SHP77 (cell line): ENCODE data around the gene SRGAP1.
"Not testable (repeated sequence)": the region's sequence is repeated elsewhere in the genome, so short reads cannot be mapped to it uniquely, and the experiment has no call there.

Experiments
- DNase-seq, 2 experiments: peaks; one replicate each; lab custom pipeline; 2025; lab: John Stamatoyannopoulos, UW

The SRGAP1 gene

DNA sequence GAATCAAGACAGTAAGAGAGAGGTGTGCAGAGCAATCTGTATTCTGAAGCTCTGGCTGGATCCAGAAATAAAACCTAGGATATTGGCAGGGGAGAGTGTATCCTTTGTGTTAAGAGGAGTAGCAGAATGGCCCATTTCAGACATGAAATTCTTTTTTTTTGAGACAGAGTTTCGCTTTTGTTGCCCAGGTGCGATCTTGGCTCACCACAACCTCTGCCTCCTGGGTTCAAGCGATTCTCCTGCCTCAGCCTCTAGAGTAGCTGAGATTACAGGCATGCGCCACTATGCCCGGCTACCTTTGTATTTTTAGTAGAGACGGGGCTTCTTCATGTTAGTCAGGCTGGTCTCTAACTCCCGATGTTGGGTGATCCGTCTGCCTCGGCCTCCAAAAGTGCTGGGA lies 6.1 kb upstream of the SRGAP1 start:
- DNase-seq, result no peak

DNA sequence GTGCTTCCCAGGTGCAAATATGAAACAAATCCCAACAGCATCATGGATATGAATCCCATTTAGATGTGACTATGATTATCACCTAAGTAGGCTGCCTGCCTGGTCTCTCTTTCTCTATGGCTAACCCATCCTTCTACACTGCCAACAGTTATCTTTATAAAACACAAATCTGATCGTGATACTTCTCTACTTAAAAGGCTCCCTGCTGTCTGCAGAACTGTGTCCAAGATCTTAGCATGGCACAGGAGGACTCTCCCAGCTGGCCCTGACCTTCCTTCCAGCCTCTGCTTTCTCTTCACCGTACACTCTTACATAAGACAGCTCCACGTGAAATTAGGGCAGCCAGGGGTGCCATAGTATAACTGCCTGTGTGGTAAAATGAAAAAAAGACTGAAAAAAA lies 3.5 kb upstream of the SRGAP1 start:
- no peak for DNase-seq

DNA sequence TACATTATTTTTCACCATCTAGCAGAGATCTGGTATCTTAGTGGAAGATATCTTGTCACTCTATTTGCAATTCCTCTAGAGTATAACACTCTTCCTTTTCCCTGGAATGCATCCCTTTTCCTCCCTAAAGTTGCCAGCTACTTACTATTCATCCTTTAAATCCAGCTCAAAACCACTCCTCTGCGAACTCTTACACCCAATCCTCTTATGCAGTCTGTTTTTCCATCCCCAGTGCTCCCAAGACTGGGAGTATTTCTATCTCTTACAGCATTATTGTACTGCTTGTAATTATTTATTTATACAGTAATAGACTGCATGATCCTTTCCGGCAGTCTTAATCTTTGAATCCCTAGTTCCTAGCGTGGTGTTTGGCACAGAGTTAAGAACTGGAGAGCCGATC lies 2.9 kb upstream of the SRGAP1 start:
- no peak for DNase-seq

DNA sequence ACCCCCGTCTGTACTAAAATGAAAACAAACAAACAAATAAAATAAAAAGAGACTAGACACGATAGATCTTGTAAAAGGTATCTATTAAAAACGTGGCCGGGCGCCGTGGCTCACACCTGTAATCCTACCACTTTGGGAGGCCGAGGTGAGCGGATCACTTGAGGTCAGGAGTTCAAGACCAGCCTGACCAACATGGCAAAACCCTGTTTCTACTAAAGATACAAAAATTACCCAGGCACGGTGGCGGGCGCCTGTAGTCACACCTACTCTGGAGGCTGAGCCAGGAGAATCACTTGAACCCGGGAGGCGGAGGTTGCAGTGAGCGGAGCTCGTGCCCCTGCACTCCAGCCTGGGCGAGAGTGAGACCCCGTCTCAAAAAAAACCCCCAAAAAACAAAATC lies 1.8 kb upstream of the SRGAP1 start:
- not testable (repeated sequence) for DNase-seq

- DNase-seq, result no peak
Measured at GRCh38 chr12:63843254-63843720, 1.2 kb upstream of the SRGAP1 start.

- DNase-seq, result peak; percentile 90 to 93
Measured at GRCh38 chr12:63843721-63844390, 644 bp upstream of the SRGAP1 start.

GRCh38 chr12:63845726-63846125 lies 1.2 kb downstream of the SRGAP1 start:
- DNase-seq, result peak; percentile 16 to 17

DNA sequence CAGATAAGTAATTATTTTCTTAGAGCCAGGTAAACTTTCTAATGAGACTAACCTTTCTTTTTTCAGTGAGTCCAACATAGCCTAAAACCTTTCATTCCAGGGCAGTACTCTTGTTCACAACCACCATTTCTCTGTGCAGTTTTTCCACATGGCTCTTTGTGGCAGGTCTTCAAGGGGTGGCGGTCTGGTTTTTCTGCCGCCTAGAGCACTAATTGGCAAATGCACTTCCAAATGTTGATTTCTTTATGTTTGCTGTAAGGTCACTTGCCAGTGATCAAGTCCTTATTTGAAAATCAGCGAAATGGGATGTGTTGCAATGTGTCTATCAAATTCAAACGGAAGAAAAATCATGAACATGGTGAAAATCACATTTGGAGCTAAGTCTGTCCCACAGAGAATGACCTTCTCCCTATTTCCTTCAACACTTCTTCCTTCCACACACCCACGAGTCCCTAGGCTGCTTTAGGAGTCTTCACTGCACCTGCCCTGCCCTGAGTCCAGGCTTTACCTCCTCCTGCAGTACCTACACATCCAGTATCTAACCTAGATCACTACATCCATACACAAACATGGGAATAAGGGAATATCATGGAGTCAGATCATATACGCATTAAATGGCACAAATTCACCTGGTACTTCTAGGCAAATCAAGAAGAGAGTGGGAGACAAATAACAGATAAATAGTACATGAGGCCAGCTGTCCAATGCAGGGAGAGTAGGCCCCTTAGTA lies 1.9 kb downstream of the SRGAP1 start:
- DNase-seq, result peak in 1 of 2 experiments; percentile 28

GRCh38 chr12:63848450-63848849 lies 4.0 kb downstream of the SRGAP1 start:
- no peak for DNase-seq

- no peak for DNase-seq
Measured at GRCh38 chr12:63849106-63849620, 4.7 kb downstream of the SRGAP1 start.

DNA sequence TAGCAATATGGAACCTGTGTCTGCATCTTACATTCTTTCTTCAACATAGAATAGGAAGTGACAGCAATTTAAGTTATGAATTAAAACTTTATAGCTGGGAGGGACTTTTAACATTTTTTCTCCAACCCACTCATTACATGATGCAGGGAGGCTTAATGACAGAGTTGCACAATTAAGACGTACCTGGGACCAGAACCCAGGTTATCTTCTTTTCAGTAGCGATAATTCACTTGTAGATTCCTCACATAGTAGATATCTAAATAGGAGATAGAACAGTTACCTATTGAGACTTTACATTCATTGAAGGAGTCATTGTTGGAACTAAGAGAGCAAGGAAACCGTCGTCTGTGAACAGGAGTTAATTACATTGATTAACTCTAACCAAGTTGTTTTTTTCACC lies 5.1 kb downstream of the SRGAP1 start:
- no peak for DNase-seq

- no peak for DNase-seq
Measured at GRCh38 chr12:63853978-63854377, 9.5 kb downstream of the SRGAP1 start.

GRCh38 chr12:63855299-63855698 lies 10.8 kb downstream of the SRGAP1 start:
- DNase-seq, result no peak

DNA sequence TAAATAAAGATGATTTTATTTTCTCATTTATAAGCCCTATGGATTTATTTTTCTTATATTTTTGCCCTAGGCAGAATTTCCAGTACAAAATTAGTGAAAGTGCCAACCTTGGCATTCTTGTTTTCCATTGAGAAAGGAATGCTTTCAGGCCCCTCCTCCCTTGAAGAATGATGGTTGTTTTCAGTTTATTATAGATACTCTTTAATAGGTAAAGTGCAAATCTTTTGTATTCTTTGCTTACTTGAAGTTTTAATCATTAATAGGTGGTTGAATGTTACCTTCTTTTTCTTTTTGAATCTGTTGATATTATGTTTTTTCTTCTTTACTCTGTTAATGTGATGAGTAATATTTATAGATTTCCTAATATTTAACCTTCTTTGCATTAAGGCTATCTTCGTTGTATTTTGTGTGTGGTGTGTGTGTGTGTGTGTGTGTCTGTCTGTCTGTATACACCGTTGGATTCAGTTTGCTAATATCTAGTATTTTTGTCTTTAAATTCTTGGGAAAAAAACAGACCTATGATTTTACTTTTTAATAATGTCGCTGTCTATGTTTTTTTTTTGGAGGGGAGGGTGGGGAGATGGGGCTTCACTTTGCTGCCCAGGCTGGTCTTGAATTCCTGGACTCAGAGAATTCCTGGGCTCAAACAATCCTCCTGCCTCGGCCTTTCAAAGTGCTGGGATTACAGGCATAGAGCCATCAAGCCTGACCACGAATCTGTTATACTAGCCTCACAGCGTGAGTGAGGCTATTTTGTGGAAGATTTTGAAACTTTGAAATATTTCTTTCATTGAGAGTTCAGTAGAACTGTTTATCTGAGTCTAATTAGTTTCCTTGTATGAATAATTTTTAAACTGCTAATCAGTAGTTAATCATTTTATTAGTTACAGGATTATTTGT lies 13.5 kb downstream of the SRGAP1 start:
- DNase-seq, result no peak

DNA sequence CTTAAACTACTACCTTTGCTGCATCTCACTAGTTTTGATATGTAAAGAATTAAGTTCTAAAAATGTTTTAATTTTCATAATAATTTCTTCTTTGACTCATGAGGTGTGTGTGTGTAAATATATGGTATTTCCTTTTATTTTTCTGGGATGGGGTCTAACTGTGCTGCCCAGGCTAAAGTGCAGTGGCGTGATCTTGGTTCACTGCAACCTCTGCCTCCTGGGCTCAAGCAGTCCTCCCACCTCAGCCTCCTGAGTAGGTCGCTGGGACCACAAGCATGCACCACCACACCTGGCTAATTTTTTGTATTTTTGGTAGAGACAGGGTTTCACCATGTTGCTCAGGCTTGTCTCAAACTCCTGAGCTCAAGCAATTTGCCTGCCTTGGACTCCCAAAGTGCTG lies 15.4 kb downstream of the SRGAP1 start:
- not testable (repeated sequence) for DNase-seq

- no peak for DNase-seq
Measured at GRCh38 chr12:63862187-63862968, 17.9 kb downstream of the SRGAP1 start.

GRCh38 chr12:63862969-63863230 lies 18.4 kb downstream of the SRGAP1 start:
- DNase-seq, result no peak

DNA sequence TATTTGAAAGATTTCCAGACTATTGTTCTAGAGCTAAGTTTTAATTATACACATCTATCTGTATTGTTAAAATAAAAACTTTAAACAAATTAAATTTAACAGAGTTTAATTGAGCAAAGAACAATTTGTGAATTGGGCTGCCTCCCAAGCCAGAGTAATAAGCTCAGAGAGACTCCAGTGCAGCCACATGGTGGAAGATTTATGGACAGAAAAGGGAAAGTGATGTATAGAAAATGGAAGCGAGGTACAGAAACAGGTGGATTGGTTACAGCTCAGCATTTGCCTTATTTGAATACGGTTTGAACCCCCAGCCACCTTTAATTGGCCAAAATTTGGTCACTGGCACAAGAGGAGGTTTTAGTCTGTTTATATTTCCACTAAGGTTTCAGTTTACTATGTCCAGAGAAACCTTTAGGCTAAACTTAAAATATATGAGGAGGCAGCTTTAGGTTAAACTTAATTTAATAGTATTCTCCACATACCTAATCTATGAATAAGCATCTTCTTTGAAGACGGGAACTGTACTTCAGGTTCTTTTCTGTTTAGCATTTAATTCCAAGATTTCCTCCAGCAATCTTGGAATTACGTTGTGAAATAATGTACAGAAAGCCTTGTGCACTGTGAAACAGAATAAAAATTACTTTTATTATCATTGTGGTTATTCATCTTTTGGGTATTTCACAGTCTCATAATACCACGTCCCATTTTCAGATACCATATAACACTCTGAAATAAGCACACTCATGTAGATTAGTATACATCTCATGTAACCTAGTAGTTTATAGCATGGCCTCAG lies 19.4 kb downstream of the SRGAP1 start:
- no peak for DNase-seq

DNA sequence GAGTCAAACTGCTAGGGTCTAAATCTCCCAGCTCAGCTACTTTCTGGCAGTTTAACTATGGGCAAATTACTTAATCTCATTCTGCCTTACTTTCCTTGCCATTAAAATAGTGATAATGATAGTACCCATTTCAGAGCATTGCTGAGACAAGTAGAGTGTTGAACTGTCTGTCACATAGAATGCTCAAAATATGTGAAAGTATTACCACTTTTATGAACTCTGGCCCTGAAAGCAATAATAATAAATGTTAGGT lies 19.9 kb downstream of the SRGAP1 start:
- DNase-seq, result no peak

- no peak for DNase-seq
Measured at GRCh38 chr12:63865448-63865847, 20.9 kb downstream of the SRGAP1 start.

- DNase-seq, result no peak
Measured at GRCh38 chr12:63867053-63867452, 22.6 kb downstream of the SRGAP1 start.
